Raji (cell line): Measurements from ENCODE around the gene CDK5RAP3.

Experiments
- POLR2A ChIP-seq: IDR thresholded peaks from 2 replicates; pipeline ENCODE4 v1.6.1; 2011; ENCODE audit warnings: low read depth, low read length, control low read depth; ENCODE audit not compliant: insufficient read depth

The CDK5RAP3 gene

DNA sequence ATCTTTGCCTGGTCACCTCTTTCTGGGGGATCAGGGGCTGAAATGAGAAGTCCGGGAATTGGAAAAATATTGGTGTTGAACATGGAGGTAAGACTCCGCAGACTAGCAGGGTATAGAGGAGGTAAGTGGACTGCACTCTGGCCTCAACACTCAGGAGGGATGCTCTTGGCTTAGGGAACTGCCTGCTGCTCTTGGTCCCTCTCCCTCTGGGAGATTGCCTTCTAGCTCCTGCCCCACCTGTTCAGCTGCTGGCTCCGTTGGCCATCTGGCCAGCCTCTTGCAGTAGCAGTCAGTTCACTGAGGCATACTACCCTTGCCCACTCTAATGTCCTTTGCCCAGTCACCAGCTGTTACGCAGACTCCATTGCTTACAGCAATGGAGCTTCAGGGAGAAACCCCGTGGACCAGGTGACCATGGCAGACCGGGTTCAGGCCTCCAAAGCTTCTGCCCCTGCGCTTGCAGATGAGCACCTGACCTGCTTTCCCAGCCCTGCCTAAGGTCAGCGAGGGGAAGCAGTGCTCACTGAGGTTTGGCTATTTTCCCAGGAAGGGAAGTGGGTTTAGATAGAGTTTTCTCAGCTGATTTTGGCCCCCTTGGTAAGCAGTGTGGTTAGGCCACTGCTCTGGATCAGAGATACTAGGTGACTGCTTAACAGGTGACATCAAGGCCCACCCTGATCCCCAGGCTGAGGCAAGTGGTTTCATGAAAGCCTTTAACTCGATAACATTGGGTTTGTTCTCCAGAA is 11.9 kb downstream of the CDK5RAP3 start:
- TF ChIP-seq POLR2A: no peak

DNA sequence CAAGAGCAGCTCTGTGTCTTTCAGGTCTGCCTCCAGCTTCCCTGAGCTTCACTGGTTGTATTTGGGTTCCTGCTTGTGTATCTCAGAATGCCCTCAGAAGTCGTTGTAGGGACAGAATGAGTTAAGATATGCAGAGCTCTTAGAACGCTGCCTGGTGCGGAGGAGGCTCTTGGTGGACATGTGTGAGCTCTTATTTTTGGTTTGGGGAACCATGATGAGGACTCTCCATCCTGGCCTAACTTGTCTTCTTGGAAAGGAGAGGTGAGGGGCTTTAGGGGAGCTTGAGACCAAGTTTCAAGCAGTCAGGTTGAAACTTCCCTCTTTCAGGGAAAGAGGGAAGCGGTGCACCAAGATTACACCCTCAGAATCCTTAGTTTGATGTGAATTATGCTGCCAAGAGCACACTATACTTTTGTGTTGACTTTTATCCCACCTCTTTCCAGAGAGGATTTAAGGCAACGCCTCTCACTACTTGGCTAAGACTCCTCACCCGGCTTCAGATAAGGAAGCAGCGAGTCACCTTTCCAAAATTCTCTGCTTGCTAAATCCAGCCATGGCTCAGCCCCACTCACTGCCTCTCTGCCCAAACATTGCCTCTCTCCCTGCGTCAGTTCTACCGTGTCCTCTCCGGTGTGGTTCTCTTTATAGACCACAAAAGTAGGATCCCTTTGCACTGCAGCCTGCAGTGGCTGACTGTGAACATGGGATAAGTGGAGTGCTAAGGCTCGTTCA is 12.7 kb downstream of the CDK5RAP3 start:
- no peak for TF ChIP-seq POLR2A

DNA sequence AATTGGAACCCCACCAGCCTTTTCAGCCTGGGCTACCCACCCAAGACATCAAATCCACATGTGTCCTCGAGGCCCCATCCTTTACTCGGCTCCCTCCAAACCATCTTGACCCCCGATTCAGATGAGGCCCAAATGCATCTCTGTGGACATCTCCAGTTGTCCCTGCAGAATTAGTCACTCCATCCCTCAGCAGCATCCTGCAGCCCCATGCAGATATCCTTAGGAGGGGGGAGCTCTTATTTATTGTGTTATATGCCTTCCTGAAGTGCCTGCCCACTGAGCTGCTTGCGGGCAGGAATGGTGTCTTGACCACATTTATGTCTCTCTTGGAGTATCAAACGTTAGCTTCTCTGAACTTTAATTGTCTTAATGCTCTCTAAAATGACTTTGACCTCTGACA is 15.6 kb downstream of the CDK5RAP3 start:
- no peak for TF ChIP-seq POLR2A

DNA sequence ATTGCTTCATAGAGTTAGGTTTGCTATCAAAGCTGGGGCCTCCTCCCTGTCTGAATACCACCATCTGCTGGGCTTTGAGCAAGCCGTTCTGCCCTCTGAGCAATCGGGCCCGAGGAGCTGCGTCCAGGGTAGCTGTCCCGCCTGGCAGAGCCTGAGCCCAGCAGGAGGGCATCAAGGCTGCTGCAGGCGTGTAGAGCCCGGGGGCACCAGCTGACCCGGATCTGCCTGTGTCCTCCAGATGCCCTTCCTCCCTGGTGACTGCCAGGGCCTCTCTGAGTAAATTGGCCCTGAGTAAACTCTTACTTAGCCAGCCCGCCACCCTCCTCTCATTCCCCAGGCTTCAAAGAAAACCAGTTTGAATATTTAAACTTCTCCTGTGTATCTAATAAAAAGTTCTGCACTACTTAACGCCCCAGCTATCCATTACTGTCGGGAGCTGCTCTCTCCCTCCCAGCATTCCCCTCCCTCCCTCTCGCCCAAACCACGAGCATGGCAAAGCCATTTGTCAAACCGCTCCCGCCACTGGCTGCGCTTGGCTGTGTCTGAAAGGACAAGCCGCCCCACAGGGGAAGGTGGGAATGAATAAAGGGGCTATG is 16.4 kb downstream of the CDK5RAP3 start:
- TF ChIP-seq POLR2A: no peak

DNA sequence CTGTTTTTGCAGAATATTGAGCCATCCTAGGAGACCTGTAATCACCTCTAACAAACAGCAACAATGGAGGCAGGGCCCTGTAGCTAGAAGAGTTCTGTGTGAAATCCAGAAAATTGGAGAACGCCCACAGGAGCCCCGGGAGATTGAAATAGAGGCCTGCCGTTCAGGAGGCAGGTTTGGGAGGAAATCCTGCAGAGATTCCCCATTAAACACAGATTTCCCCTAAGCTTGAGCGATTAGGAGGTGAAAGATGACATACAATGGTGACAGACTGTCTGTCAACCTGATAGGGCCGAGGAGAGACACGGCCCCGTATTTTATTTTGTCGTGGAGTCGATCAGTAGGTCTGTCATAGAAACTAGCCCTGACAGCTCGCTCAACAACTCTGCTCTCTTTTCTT is 18.2 kb downstream of the CDK5RAP3 start:
- no peak for TF ChIP-seq POLR2A

DNA sequence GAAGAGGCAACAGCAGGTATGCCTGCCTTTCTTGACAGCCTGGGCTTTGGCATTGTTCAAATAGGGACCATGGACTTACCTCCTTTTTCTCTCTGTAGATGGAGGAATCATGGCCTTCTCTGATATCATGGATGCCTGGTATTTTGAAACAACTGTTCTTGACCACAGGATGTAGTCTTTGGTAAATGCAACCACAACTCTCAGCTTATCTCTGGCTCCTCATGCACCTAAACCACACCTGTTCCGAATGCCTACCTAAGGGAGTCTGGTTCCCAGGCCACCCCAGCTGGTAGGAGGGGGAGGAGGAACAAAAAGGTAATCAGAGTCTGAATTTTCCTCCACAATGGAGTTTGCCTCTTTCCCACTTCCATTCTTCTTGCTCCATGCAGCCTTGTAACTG is 18.8 kb downstream of the CDK5RAP3 start:
- TF ChIP-seq POLR2A: no peak

DNA sequence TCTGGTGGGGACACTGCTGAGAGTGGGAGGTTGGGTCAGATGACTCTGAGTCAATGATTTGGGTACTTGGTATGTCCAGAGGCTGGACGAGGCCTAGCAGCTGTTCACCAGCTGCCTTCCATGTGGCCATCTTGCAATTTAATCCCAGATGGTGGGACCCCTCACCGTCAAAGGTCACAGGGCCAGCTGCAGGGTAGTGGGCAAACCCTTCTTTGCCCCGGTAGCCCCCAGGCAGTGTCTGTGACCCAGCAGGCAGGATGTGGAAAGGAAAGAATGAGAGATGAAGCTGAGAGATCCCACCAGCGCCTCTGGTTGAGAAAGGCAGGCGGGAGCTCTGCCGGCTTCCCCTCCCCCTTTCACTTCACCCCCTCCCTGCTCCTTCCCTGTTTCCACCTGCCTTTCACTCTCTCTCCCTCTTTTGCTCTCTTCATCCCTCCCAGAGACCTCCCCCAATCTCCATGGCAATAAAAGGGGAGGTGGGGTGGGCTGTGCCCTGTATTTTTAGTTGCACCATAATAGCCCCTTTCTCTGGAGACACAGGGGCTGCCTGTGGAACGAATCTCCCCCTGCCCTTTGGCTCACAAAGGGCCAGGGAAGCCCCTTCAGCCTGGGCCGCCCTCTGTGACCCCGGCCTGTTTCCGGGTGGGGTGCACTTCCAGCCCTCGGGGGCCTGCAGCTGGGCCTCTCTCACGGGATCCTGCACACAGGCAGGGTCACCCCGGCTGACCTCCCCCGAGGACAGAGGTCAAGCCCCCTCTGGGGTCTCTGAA is 20.2 kb downstream of the CDK5RAP3 start:
- TF ChIP-seq POLR2A: no peak

DNA sequence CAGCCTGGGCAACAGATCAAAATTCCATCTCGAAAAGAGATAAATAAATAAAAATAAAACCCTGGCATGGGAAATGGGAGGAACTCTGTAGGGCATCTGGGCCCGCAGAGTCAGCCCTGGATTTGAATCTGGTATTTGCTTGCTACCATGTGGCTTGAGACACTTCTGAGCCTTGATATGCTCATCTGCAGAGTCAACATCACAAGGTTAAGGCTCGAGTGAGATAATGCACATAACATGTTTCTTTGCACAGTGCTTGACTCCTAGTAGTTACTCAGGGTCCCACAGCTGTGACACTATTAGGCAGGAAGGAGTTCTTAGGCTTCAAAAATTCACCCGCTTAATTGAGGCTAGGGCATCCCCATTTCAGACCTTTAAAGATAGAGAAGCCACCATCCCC is 21.3 kb downstream of the CDK5RAP3 start:
- no peak for TF ChIP-seq POLR2A

DNA sequence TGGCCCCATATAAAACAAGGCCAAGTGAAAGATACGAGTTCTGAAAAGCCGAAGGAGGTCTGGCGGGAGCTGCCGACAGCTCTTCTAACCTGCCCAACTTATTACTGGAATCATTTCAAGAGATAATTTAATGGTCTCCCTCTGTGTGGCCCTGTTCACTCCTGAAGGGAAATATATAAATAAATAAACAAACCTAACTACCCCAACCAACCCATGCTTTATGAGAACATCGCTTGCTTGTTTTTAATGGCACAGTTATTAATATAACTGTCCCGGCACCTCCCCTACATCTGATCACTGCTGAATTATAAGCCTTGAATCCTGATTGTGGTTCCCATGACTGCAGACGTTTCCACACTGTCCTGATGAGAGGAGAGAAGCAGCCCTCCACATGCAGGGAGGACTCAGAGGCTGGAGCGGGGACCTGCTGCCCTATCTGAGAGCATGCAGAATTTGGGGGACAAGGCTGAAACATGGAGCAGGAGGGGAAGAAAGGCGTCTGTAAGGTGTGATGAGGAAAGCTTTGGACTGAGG is 22.2 kb downstream of the CDK5RAP3 start:
- TF ChIP-seq POLR2A: no peak

DNA sequence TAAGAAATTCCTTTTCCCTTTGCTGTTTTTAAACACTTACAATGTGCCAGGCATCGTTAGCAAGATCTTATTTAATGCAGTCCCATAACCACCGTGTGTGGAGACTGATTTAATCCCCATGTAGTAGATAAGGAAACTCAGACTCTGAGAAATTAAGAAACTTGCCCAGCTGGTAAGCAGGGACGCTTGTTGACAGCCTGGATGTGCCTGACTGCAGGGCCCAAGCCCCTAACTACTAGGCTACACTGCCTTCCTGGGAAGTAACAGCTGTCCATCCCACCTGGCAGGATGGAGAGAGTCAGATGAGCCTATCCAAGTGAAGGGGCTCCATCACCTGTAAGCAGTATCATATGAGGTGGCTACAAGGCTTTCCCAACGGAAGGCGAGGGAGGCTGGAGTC is 23.1 kb downstream of the CDK5RAP3 start:
- TF ChIP-seq POLR2A: no peak

DNA sequence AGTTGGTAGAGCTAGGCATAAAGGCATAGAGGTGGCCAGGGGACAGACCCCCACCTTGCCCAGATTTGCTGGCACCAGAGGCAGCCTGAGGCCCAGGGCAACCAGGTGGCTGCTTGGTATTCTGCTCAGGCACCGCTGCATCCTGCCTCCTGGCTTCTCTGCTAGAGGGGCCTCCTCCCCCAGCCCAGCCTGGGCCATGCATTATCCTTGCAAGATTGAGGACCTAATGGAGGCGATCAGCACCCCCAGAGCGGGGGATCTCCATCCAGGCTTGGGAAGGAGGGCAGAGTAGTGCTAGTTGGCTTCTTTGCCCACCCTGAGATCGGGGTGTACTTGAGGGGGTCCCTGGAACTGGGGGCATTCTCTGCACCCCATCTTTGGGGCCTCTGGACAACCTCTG is 23.8 kb downstream of the CDK5RAP3 start:
- no peak for TF ChIP-seq POLR2A

DNA sequence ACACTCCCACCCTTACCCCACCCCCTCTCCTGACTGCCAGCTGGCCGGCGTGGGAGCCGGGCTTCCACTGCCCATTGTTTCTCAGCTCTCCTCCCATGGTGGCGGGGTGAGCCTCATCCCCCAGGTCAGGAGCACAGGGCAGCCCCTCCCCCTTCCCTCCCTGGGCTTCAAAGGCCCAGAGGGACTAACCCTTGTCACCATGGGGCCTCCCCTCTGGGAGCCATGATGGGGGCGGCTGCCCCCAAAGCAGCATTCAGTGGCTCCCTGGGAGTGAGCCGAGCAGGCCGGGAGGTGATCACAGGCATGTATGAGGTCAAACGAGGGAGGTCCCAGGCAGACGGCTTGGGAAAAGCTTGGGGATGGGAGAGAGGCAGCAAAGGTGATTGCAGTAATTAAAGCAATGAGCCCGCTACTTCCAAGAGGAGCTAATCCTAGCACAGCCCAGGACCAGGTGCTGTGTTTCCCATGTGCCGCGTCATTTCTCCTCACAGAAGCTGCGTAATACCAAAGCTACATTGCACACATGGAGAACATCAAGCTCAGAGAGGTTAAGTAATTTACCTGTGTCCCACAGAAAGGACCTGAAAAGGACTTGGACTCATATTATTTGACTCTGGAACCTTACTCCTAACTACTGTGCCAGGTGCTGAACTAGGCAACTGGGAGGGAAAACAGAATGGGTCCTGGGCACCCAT is 24.5 kb downstream of the CDK5RAP3 start:
- no peak for TF ChIP-seq POLR2A

DNA sequence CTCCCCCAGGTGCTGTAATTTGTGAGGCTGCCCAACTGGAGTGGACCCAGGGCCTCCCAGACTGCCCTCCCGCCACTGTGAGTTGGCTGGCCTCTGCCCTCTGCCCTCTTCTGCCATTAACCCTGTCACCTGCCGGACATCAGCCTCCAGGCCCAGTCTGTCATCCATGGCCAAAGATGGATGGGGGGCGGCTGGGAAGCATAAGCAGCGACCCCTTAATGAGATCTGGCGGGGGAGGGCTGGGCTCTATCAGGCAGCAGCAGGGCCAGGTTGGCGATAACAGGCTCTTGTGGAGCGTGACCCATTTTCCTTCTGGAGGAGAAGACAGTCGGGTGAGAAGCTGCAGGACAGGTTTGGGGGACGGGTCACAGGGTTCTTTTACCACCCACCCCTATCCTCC is 25.3 kb downstream of the CDK5RAP3 start:
- no peak for TF ChIP-seq POLR2A

DNA sequence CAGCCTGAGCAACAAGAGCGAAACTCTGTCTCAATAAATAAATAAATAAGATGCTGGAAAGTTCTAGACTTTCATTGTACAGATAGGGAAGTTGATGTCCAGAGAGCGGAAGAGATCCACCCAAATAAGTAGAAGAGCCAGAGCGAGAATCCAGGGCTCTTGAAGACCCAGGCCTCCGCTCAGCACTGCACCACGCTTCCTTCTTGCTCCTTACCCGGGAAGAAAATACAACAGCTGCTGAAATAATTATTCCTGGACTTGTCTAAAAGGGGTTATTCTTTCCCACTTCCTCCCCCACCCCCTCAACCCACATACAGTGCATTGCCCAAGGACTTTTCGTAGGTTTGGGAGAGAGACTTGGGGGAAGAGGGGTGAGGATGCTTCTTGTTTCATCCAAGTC is 26.7 kb downstream of the CDK5RAP3 start:
- TF ChIP-seq POLR2A: no peak

DNA sequence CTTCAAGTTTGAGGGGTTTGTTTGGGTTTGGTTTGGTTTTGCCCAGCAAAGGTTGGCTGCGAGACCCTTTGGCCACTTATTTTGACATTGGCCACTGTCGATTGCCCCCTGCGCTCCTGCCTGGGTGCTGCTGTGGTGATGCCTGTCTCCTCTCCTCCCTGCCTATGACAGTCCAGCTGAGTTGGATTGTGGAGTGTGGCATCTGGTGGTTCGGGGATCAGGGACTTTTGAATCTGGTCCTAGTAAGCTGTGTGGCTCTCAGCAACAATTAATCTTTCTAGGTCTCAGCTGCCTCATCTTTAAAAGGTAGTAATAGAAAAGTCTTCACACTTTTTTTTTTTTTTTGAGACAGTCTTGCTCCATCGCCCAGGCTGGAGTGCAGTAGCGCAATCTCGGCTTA is 27.1 kb downstream of the CDK5RAP3 start:
- no peak for TF ChIP-seq POLR2A

DNA sequence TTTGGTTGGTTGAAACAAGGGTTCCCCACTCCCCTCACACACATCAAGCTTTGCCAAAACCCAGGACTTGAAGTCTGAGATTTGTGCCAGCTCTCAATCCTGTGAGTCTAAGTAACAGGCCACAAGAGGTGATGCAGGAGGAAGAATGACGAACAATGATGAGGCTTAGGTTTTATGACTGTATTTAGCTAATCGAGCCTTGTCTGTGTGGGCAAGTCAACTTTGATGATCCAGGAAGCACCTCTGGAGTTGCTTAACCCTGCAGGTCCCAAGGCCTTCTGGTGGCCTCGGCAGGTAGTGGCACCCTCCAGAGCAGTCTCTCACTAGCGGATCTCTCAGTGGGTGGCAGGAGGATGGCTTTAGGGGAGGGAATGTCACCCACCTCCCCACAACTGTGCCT is 28.7 kb downstream of the CDK5RAP3 start:
- no peak for TF ChIP-seq POLR2A
